VCaP (cell line): ENCODE data around the gene OAS3.

Experiments
- H3K27ac ChIP-seq: fragments of 450-650 bp; 2 replicates; pipeline ENCODE4 v1.5.1; 2017
- CTCF ChIP-seq: fragments of 450-650 bp; conservative IDR thresholded peaks from 2 replicates; pipeline ENCODE4 v1.5.1; 2017; ENCODE audit warnings: mild to moderate bottlenecking, moderate library complexity

OAS3 gene

GRCh38 chr12:112938751-112939150 lies 477 bp downstream of the OAS3 start:
- H3K27ac ChIP-seq: peak overlapping the region; percentile 87
- TF ChIP-seq CTCF: no peak

GRCh38 chr12:112939761-112940381 lies 1.6 kb downstream of the OAS3 start:
- TF ChIP-seq CTCF: no peak
- H3K27ac ChIP-seq: peak overlapping the region; percentile 87; the same call in 1 of the 2 replicates

GRCh38 chr12:112941528-112942335 lies 3.5 kb downstream of the OAS3 start:
- no peak overlapping the region for H3K27ac ChIP-seq
- no peak for TF ChIP-seq CTCF

- TF ChIP-seq CTCF: no peak
- no peak overlapping the region for H3K27ac ChIP-seq
These were observed 4.3 kb downstream of the OAS3 start for GRCh38 chr12:112942572-112942971.

GRCh38 chr12:112944024-112944690 lies 5.9 kb downstream of the OAS3 start:
- no peak for TF ChIP-seq CTCF

GRCh38 chr12:112945515-112945914 lies 7.2 kb downstream of the OAS3 start:
- H3K27ac ChIP-seq: no peak overlapping the region
- TF ChIP-seq CTCF: no peak

More at GRCh38 chr12:112944024-112944690, 5.9 kb downstream of the OAS3 start:
- no peak overlapping the region for H3K27ac ChIP-seq
